Mucosa of descending colon (tissue), 3 donors: Measurements from ENCODE around the gene IRS2. TPM values are rescaled to one million over a fixed set of nuclear protein-coding genes. Genes with fewer than 3 reads are reported as not detected.

Experiments used
- ATAC-seq: fragments of 200-7000 bp; cut with Tn5 transposase; one replicate; pipeline ENCODE4 v1.9.1; 2020; ENCODE audit warnings: mild to moderate bottlenecking, moderate library complexity
- DNase-seq, 3 donors: peaks; one replicate each; pipeline ENCODE4 v3.0.0-alpha.2; 2020
- H3K36me3 ChIP-seq: fragments of 200-600 bp; one replicate; pipeline ENCODE4 v1.8.0; 2021; ENCODE audit warnings: low read depth, mild to moderate bottlenecking
- H3K4me1 ChIP-seq: fragments of 200-600 bp; one replicate; pipeline ENCODE4 v1.8.0; 2021; ENCODE audit warnings: low read depth, mild to moderate bottlenecking
- H3K4me3 ChIP-seq: fragments of 200-600 bp; one replicate; pipeline ENCODE4 v1.8.0; 2021; ENCODE audit warnings: mild to moderate bottlenecking
- H3K9me3 ChIP-seq: fragments of 200-600 bp; one replicate; pipeline ENCODE4 v1.8.0; 2021; ENCODE audit warnings: mild to moderate bottlenecking
- CTCF ChIP-seq: fragments of 200-600 bp; IDR thresholded peaks from one replicate; pipeline ENCODE4 v1.8.0; 2022; ENCODE audit warnings: antibody characterized with exemption, mild to moderate bottlenecking
- intact Hi-C, 2 donors: fragments of 100-400 bp; cut with DNase I in 1 of 2; cut with micrococcal nuclease in 1 of 2; formaldehyde crosslinking; loops; one replicate each; pipeline versions ENCODE4 v1.11.0 to v1.11.1; 2022; cut with DNase I, micrococcal nuclease
- total RNA-seq, 3 donors: library from RNA; stranded (reverse); fragmentation: NEBNext Ultra II Directional in 2 of 3; extraction: Animal tissue kit (Norgen Biotek cat#: 25700) in 2 of 3; gene quantifications; one replicate each; pipeline versions ENCODE4 v1.2.1 to v1.2.4, GENCODE V29; 2021 to 2023
- donor health status: DM: no; HTN: no; CAD: no; lungs with moderate emphysema.
- donor health status: DM: no; HTN: no; CAD: no.
- donor health status: DM: no; HTN: yes; CAD: no.

Gene IRS2
- total RNA-seq, 3 donors from 2014 or later: 14.0 to 31.4 (median 23.7) TPM

GRCh38 chr13:109789262-109789661 lies 2.9 kb upstream of the IRS2 start:
- no peak for ATAC-seq
- Histone ChIP-seq H3K36me3 (no peaks in the 10 kb centered on the region), H3K9me3 (no peaks in the 10 kb centered on the region), H3K4me1 (peaks cover 5% of the 10 kb centered on the region), H3K4me3 (no peak overlapping the region)
- intact Hi-C loops: loop anchor here in 1 of 2 donors (10.0 kb wide), 1 partner anchor 316 kb away; no protein-coding TSS in a partner anchor
- no peak for TF ChIP-seq CTCF
- DNase-seq: no peak

GRCh38 chr13:109788372-109789111 lies 2.2 kb upstream of the IRS2 start:
- intact Hi-C loops: loop anchor here in 1 of 2 donors (10.0 kb wide), 1 partner anchor 316 kb away; no protein-coding TSS in a partner anchor
- DNase-seq (no peak), ATAC-seq (no peak)
- TF ChIP-seq CTCF: no peak
- Histone ChIP-seq H3K36me3 (no peaks in the 10 kb centered on the region), H3K4me3 (no peak overlapping the region), H3K4me1 (peaks cover 9% of the 10 kb centered on the region), H3K9me3 (no peaks in the 10 kb centered on the region)

- TF ChIP-seq CTCF: no peak
- peaks cover 9% of the 10 kb centered on the region for H3K4me1 ChIP-seq
- no peaks in the 10 kb centered on the region for H3K36me3 ChIP-seq
- peak; percentile 5 for ATAC-seq
- H3K9me3 ChIP-seq: no peaks in the 10 kb centered on the region
- peak overlapping the region; percentile 65 for H3K4me3 ChIP-seq
- DNase-seq: peak; percentile 48 to 65 (median 64)
- intact Hi-C loops: loop anchor here in 1 of 2 donors (10.0 kb wide), 1 partner anchor 317 kb away; no protein-coding TSS in a partner anchor
Observed at GRCh38 chr13:109787135-109787954, 962 bp upstream of the IRS2 start.

- peaks cover 18% of the 10 kb centered on the region for H3K4me1 ChIP-seq
- DNase-seq: peak in 1 of 3 donors; percentile 21
- H3K4me3 ChIP-seq: peak overlapping the region; percentile 36
- intact Hi-C loops: loop anchor here in 1 of 2 donors (10.0 kb wide), 1 partner anchor 319 kb away; no protein-coding TSS in a partner anchor
- TF ChIP-seq CTCF: no peak
- no peaks in the 10 kb centered on the region for H3K9me3 ChIP-seq
- no peaks in the 10 kb centered on the region for H3K36me3 ChIP-seq
- ATAC-seq: no peak
Observed at GRCh38 chr13:109785892-109786450, 412 bp downstream of the IRS2 start.

- H3K4me1 ChIP-seq: peaks cover 24% of the 10 kb centered on the region
- no peaks in the 10 kb centered on the region for H3K36me3 ChIP-seq
- no peaks in the 10 kb centered on the region for H3K9me3 ChIP-seq
- DNase-seq (peak; percentile 43 to 73 (median 66)), ATAC-seq (peak; percentile 4)
- no peak for TF ChIP-seq CTCF
- peak overlapping the region; percentile 36 for H3K4me3 ChIP-seq
- intact Hi-C loops: loop anchor here in 1 of 2 donors (10.0 kb wide), 1 partner anchor 319 kb away; no protein-coding TSS in a partner anchor
Observed at GRCh38 chr13:109785141-109785891, 1.1 kb downstream of the IRS2 start.
